NCI-H460 (cell line): ENCODE measurements around the gene POLD2. TPM values are rescaled to one million over a fixed set of nuclear protein-coding genes. Genes with fewer than 3 reads are reported as not detected.
"Not testable (repeated sequence)": the region's sequence is repeated elsewhere in the genome, so short reads cannot be mapped to it uniquely, and the experiment has no call there.

Experiments used
- DNase-seq: peaks from one replicate; pipeline ENCODE4 v3.0.0-alpha.2; 2016; ENCODE audit warnings: low read depth; ENCODE audit errors: extremely low read depth
- total RNA-seq: library from RNA; depleted of rRNA; stranded (reverse); fragments of >200 nt; shearing (Covaris generic); gene quantifications from 2 replicates; pipeline ENCODE4 v1.2.3, GENCODE V29; 2014

Gene POLD2
- total RNA-seq, 1 experiment from 2014 or later, result 151 TPM

- DNase-seq, result no peak
Observed at GRCh38 chr7:44139311-44140010, 16.1 kb upstream of the POLD2 start.

GRCh38 chr7:44138698-44139097 is 15.3 kb upstream of the POLD2 start:
- no peak for DNase-seq

- DNase-seq, result no peak
Observed at GRCh38 chr7:44136731-44137130, 13.4 kb upstream of the POLD2 start.

- no peak for DNase-seq
Observed at GRCh38 chr7:44134943-44135628, 11.7 kb upstream of the POLD2 start.

- DNase-seq, result no peak
Observed at GRCh38 chr7:44133295-44133694, 9.9 kb upstream of the POLD2 start.

GRCh38 chr7:44132039-44132438 is 8.7 kb upstream of the POLD2 start:
- DNase-seq, result no peak

GRCh38 chr7:44131173-44132029 is 8.1 kb upstream of the POLD2 start:
- no peak for DNase-seq

- no peak for DNase-seq
Observed at GRCh38 chr7:44128721-44129582, 5.6 kb upstream of the POLD2 start.

- no peak for DNase-seq
Observed at GRCh38 chr7:44127161-44127560, 3.8 kb upstream of the POLD2 start.

GRCh38 chr7:44126574-44126973 is 3.2 kb upstream of the POLD2 start:
- DNase-seq, result not testable (repeated sequence)

- DNase-seq, result no peak
Observed at GRCh38 chr7:44124822-44125202, 1.5 kb upstream of the POLD2 start.

GRCh38 chr7:44122529-44122928 is 819 bp downstream of the POLD2 start:
- no peak for DNase-seq

GRCh38 chr7:44121761-44122420 is 1.5 kb downstream of the POLD2 start:
- no peak for DNase-seq

GRCh38 chr7:44120395-44120794 is 3.0 kb downstream of the POLD2 start:
- no peak for DNase-seq

GRCh38 chr7:44119829-44120380 is 3.4 kb downstream of the POLD2 start:
- no peak for DNase-seq

GRCh38 chr7:44117801-44118429 is 5.4 kb downstream of the POLD2 start:
- no peak for DNase-seq

- no peak for DNase-seq
Observed at GRCh38 chr7:44116789-44117666, 6.3 kb downstream of the POLD2 start.

- no peak for DNase-seq
Observed at GRCh38 chr7:44116087-44116788, 7.1 kb downstream of the POLD2 start.
